Smooth muscle cell of the brain vasculature (primary cell): Measurements from ENCODE around the gene PIK3R3.
"Not testable (repeated sequence)": the region's sequence is repeated elsewhere in the genome, so short reads cannot be mapped to it uniquely, and the experiment has no call there.

Source experiments
- DNase-seq: peaks from one replicate; pipeline ENCODE4 v3.0.0-alpha.2; 2012; ENCODE audit warnings: low read depth, low spot score

Gene PIK3R3

GRCh38 chr1:46102769-46103476, 29.5 kb downstream of the PIK3R3 start:
- DNase-seq: no peak

GRCh38 chr1:46099215-46099614, 33.2 kb downstream of the PIK3R3 start:
- DNase-seq: no peak

GRCh38 chr1:46098027-46098712, 34.3 kb downstream of the PIK3R3 start:
- no peak for DNase-seq

- DNase-seq: no peak
These were observed 35.3 kb downstream of the PIK3R3 start for GRCh38 chr1:46097149-46097472.

- DNase-seq: no peak
These were observed 35.9 kb downstream of the PIK3R3 start for GRCh38 chr1:46096269-46097148.

- not testable (repeated sequence) for DNase-seq
These were observed 37.3 kb downstream of the PIK3R3 start for GRCh38 chr1:46095110-46095509.

GRCh38 chr1:46094471-46095005, 37.9 kb downstream of the PIK3R3 start:
- no peak for DNase-seq

- not testable (repeated sequence) for DNase-seq
These were observed 38.6 kb downstream of the PIK3R3 start for GRCh38 chr1:46093832-46094231.

- no peak for DNase-seq
These were observed 44.5 kb downstream of the PIK3R3 start for GRCh38 chr1:46087891-46088290.

GRCh38 chr1:46086576-46086975, 45.9 kb downstream of the PIK3R3 start:
- DNase-seq: no peak

GRCh38 chr1:46084553-46085451, 47.6 kb downstream of the PIK3R3 start:
- no peak for DNase-seq

- DNase-seq: no peak
These were observed 48.9 kb downstream of the PIK3R3 start for GRCh38 chr1:46083579-46083978.

- DNase-seq: no peak
These were observed 50.8 kb downstream of the PIK3R3 start for GRCh38 chr1:46081619-46082018.

- peak; percentile 21 for DNase-seq
These were observed 51.2 kb downstream of the PIK3R3 start for GRCh38 chr1:46081206-46081605.

GRCh38 chr1:46080257-46080656, 52.2 kb downstream of the PIK3R3 start:
- no peak for DNase-seq

- no peak for DNase-seq
These were observed 54.8 kb downstream of the PIK3R3 start for GRCh38 chr1:46077644-46078043.

GRCh38 chr1:46076343-46076742, 56.1 kb downstream of the PIK3R3 start:
- no peak for DNase-seq

GRCh38 chr1:46072975-46073374, 59.5 kb downstream of the PIK3R3 start:
- no peak for DNase-seq

- DNase-seq: no peak
These were observed 62.1 kb downstream of the PIK3R3 start for GRCh38 chr1:46070164-46070814.

GRCh38 chr1:46068525-46068924, 63.9 kb downstream of the PIK3R3 start:
- no peak for DNase-seq

- DNase-seq: no peak
These were observed 64.8 kb downstream of the PIK3R3 start for GRCh38 chr1:46067652-46068051.
